Ovary (tissue), 9 donors: ENCODE measurements around the gene SLC26A2. TPM values are rescaled to one million over a fixed set of nuclear protein-coding genes. Genes with fewer than 3 reads are reported as not detected.

Source experiments
- DNase-seq, 5 donors: peaks; one replicate each; pipeline ENCODE4 v3.0.0-alpha.2; 2019 to 2020
- H3K27ac ChIP-seq, 2 donors: fragments of 200-600 bp; one replicate each; pipeline versions ENCODE4 v1.5.1 to v1.8.0; 2019 to 2022
- H3K27me3 ChIP-seq: fragments of 200-600 bp; one replicate; pipeline ENCODE4 v1.8.0; 2022
- H3K36me3 ChIP-seq: fragments of 200-600 bp; sonication (generic); one replicate; pipeline ENCODE4 v1.5.1; 2019
- H3K4me1 ChIP-seq: one replicate; pipeline ENCODE4 v1.8.1; 2013; ENCODE audit warnings: mild to moderate bottlenecking, moderate library complexity; ENCODE audit not compliant: insufficient read depth
- H3K4me3 ChIP-seq: fragments of 200-600 bp; sonication (generic); one replicate; pipeline ENCODE4 v1.5.1; 2017
- H3K9me3 ChIP-seq, 2 donors: fragments of 200-600 bp in 1 of 2; sonication (generic) in 1 of 2; one replicate each; pipeline versions ENCODE4 v1.5.1 to v1.8.1; 2013 to 2019; ENCODE audit warnings: mild to moderate bottlenecking in 1 of 2, moderate library complexity in 1 of 2
- EP300 ChIP-seq: sonication (generic); formaldehyde crosslinking; IDR thresholded peaks from one replicate; pipeline ENCODE4 v1.6.1; 2017; ENCODE audit warnings: antibody characterized with exemption
- POLR2A ChIP-seq: fragments of 450-650 bp; IDR thresholded peaks from one replicate; pipeline ENCODE4 v1.6.1; 2017; ENCODE audit warnings: antibody characterized with exemption, mild to moderate bottlenecking, moderate library complexity
- WGBS, 3 donors: extraction: QIAGEN DNeasy Blood & Tissue Kit in 1 of 3; methylation state at CpG; one replicate each; pipeline versions ENCODE4 v1.1.5 to v1.1.7; 2013 to 2017; 5-methylcytosine and 5-hydroxymethylcytosine counted together
- intact Hi-C, 4 donors: fragments of 100-400 bp; cut with DNase I; formaldehyde crosslinking; loops; one replicate each; pipeline versions ENCODE4 v1.11.0 to v1.15.1; 2022 to 2023
- polyA plus RNA-seq, 2 donors: library from polyadenylated mRNA; stranded (reverse); fragments of 200-250 nt in 1 of 2; fragments of 350-450 nt in 1 of 2; fragmentation: Illumina TruSeq in 1 of 2; extraction: RNeasy Lipid Tissue Mini Kit (QIAGEN cat#74804) in 1 of 2; gene quantifications; one replicate each; pipeline ENCODE4 v1.2.3, GENCODE V29; 2013 to 2014
- total RNA-seq, 7 donors: library from RNA; depleted of rRNA in 2 of 7; stranded (reverse); fragments of >200 nt in 2 of 7; fragmentation: NEBNext Ultra II Directional in 3 of 7; extraction: Animal tissue kit (Norgen Biotek cat#: 25700) in 3 of 7; gene quantifications; one replicate each; pipeline versions ENCODE4 v1.1.0 to v1.2.4, GENCODE V29; 2016 to 2023
- TF ChIP-seq, protein P1 (sequence below), 3 donors: fragments of 450-650 bp in 2 of 3; fragments of 200-600 bp in 1 of 3; IDR thresholded peaks; one replicate each; pipeline versions ENCODE4 v1.5.1 to v1.8.0; 2016 to 2022; ENCODE audit warnings: antibody characterized with exemption in 3 of 3, mild to moderate bottlenecking in 1 of 3
- donor health status: DM: no; HTN: no; CAD: no; lungs with moderate emphysema.
- donor health status: DM: no; HTN: no; CAD: no.
- donor health status: Bipolar disorder and iron deficiency.
- donor health status: DM: yes; HTN: yes; CAD: no.
- donor health status: DM: no; HTN: no; CAD: no.
- donor health status: DM: yes; HTN: yes; CAD: no.

The SLC26A2 gene
- total and polyA plus RNA-seq, 9 donors, result 4.4 to 19.0 (median 13.3) TPM

DNA sequence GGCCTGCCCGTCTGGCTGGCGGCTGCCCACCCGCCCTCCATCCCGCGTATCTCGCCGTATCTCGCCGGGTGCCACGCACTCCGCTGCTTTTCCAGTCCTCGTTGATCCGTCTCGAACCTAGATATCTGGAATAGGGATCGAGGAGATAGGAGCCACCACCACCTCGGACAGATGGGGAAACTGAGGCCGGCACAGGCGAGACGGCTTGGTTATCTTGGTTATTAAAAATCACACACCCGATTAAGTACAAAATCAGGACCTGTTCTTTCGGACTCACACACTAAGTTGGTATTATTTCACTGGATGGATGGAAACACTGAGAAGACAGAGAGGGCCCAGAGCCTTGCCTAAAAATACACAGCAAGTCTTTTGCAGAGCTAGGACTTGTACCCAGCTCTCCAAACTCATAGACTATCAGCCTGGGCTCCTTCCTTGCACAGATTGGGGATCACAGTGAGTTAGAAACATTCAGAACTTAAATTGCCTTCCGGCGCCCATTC is 678 bp downstream of the SLC26A2 start:
- H3K36me3 ChIP-seq, result no peaks in the 10 kb centered on the region
- intact Hi-C loops, result no loop called here

GRCh38 chr5:149961957-149962409 is 1.4 kb downstream of the SLC26A2 start:
- DNase-seq, result no peak
- Histone ChIP-seq H3K27me3 (no peaks in the 10 kb centered on the region), H3K36me3 (no peaks in the 10 kb centered on the region), H3K9me3 (no peaks in the 10 kb centered on the region), H3K4me1 (peaks cover 7% of the 10 kb centered on the region), H3K27ac (no peak overlapping the region), H3K4me3 (no peak overlapping the region)
- TF ChIP-seq, protein P1, sequence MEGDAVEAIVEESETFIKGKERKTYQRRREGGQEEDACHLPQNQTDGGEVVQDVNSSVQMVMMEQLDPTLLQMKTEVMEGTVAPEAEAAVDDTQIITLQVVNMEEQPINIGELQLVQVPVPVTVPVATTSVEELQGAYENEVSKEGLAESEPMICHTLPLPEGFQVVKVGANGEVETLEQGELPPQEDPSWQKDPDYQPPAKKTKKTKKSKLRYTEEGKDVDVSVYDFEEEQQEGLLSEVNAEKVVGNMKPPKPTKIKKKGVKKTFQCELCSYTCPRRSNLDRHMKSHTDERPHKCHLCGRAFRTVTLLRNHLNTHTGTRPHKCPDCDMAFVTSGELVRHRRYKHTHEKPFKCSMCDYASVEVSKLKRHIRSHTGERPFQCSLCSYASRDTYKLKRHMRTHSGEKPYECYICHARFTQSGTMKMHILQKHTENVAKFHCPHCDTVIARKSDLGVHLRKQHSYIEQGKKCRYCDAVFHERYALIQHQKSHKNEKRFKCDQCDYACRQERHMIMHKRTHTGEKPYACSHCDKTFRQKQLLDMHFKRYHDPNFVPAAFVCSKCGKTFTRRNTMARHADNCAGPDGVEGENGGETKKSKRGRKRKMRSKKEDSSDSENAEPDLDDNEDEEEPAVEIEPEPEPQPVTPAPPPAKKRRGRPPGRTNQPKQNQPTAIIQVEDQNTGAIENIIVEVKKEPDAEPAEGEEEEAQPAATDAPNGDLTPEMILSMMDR (IDR thresholded peaks at IDR 0.05), result peak in 1 of 3 donors; percentile 26
- no peak for TF ChIP-seq EP300
- 40 to 54% (median 44%) methylated on average over 6 of the region's 6 CpGs for WGBS, 3 donors
- intact Hi-C loops, result no loop called here

More for the DNA sequence above, 678 bp downstream of the SLC26A2 start:
- no peaks in the 10 kb centered on the region for H3K27me3 ChIP-seq
- H3K27ac ChIP-seq, result peak overlapping the region; percentile 62 to 86
- 11 to 15% (median 12%) methylated on average over 23 of the region's 23 CpGs for WGBS, 3 donors
- no peaks in the 10 kb centered on the region for H3K9me3 ChIP-seq
- peak overlapping the region; percentile 55 for H3K4me3 ChIP-seq
- peaks cover 5% of the 10 kb centered on the region for H3K4me1 ChIP-seq
- no peak for TF ChIP-seq EP300
- TF ChIP-seq POLR2A, result no peak
- TF ChIP-seq, protein P1 (IDR thresholded peaks at IDR 0.05), result no peak
- DNase-seq, result no peak

DNA sequence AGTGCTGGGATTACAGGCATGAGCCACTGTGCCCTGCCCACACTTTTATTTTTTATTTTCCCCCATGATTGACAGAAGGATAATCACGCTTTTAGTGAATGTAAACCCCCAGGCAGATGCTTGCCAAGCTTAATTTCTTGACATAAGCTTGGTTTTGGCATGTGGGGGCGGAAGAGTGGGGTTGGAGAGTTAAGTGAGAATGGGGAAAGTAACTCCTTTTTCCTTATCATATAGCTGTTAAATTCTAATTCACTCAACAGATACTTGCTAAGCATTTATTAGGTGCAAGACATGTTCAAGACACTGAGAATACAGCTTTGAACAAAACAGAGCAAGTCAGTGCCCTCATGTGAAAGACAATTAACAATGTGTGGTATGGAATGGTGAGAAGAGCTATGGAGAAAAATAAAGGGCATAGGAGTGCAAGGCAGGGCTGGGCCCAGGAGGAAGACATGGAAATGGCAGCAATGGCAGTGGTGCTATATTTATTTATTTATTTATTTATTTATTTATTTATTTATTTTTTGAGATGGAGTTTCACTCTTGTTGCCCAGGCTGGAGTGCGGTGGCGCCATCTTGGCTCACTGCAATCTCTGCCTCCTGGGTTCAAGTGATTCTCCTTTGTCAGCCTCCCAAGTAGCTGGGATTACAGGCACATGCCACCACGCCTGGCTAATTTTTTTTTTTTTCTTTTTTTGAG is 2.2 kb downstream of the SLC26A2 start:
- intact Hi-C loops, result no loop called here
- Histone ChIP-seq H3K4me3 (no peak overlapping the region), H3K4me1 (peaks cover 7% of the 10 kb centered on the region), H3K36me3 (no peaks in the 10 kb centered on the region), H3K27ac (no peak overlapping the region), H3K9me3 (no peaks in the 10 kb centered on the region), H3K27me3 (no peaks in the 10 kb centered on the region)
- DNase-seq, result no peak
- whole genome bisulfite sequencing, 3 donors, result 90 to 94% (median 94%) methylated on average over 5 of the region's 5 CpGs
- TF ChIP-seq, protein P1 (IDR thresholded peaks at IDR 0.05), result no peak
- TF ChIP-seq POLR2A (no peak), EP300 (no peak)

GRCh38 chr5:149963729-149964128 is 3.2 kb downstream of the SLC26A2 start:
- Histone ChIP-seq H3K27me3 (no peaks in the 10 kb centered on the region), H3K36me3 (no peaks in the 10 kb centered on the region), H3K4me1 (peaks cover 7% of the 10 kb centered on the region), H3K4me3 (no peak overlapping the region), H3K9me3 (no peaks in the 10 kb centered on the region), H3K27ac (no peak overlapping the region)
- WGBS, 3 donors, result 94 to 100% (median 94%) methylated on average over 3 of the region's 3 CpGs
- intact Hi-C loops, result no loop called here
- no peak for TF ChIP-seq POLR2A
- TF ChIP-seq, protein P1 (IDR thresholded peaks at IDR 0.05), result no peak
- TF ChIP-seq EP300, result no peak
- DNase-seq, result no peak
